ENCODE results near the gene PTRH1.
"Not testable (repeated sequence)": the region's sequence is repeated elsewhere in the genome, so short reads cannot be mapped to it uniquely, and the experiment has no call there.

The PTRH1 gene

GRCh38 chr9:127761491-127761956 lies 46.1 kb upstream of the PTRH1 start:
- Histone ChIP-seq H3K9ac (ENCODE audit: low read depth, low read length, poor library complexity, severe bottlenecking) (no peak overlapping the region), H3K4me1 (ENCODE audit: insufficient read depth, low read length, poor library complexity, severe bottlenecking) (no peaks in the 10 kb centered on the region), H3K27me3 (ENCODE audit: insufficient read depth, low read length, poor library complexity, severe bottlenecking) (no peaks in the 10 kb centered on the region), H2AFZ (ENCODE audit: low read length) (no peak overlapping the region), H3K4me3 (ENCODE audit: low read length, poor library complexity, severe bottlenecking) (no peak overlapping the region), H3K9me3 (ENCODE audit: insufficient read depth, low read depth, low read length) (no peaks in the 10 kb centered on the region), H3K9me2 (replicated peaks; ENCODE audit: low read depth, low read length) (no peaks in the 10 kb centered on the region), H3K79me2 (ENCODE audit: insufficient read depth, low read length) (peaks cover 48% of the 10 kb centered on the region), H3K4me2 (ENCODE audit: low read depth, low read length, poor library complexity, severe bottlenecking) (no peak overlapping the region), H3K36me3 (ENCODE audit: insufficient read depth, low read length) (peaks cover 40% of the 10 kb centered on the region; the same call in 1 of the 2 replicates), H3F3A (ENCODE audit: low read depth) (no peaks in the 10 kb centered on the region), H4K20me1 (ENCODE audit: insufficient read depth, low read length, poor library complexity, severe bottlenecking) (peaks cover 21% of the 10 kb centered on the region)
- TF ChIP-seq EZH2phosphoT487 (IDR thresholded peaks at IDR 0.05; ENCODE audit: borderline replicate concordance) (no peak), CTCF (conservative IDR thresholded peaks at IDR 0.05; ENCODE audit: low read length) (no peak)

- TF ChIP-seq CTCF (conservative IDR thresholded peaks at IDR 0.05; ENCODE audit: low read length) = no peak
- no peak for TF ChIP-seq EZH2phosphoT487 (IDR thresholded peaks at IDR 0.05; ENCODE audit: borderline replicate concordance)
- Histone ChIP-seq H3K79me2 (ENCODE audit: insufficient read depth, low read length) (peaks cover 44% of the 10 kb centered on the region), H3K4me2 (ENCODE audit: low read depth, low read length, poor library complexity, severe bottlenecking) (no peak overlapping the region), H4K20me1 (ENCODE audit: insufficient read depth, low read length, poor library complexity, severe bottlenecking) (peaks cover 17% of the 10 kb centered on the region), H3K4me1 (ENCODE audit: insufficient read depth, low read length, poor library complexity, severe bottlenecking) (no peaks in the 10 kb centered on the region), H3F3A (ENCODE audit: low read depth) (no peaks in the 10 kb centered on the region), H2AFZ (ENCODE audit: low read length) (no peak overlapping the region), H3K9me3 (ENCODE audit: insufficient read depth, low read depth, low read length) (no peaks in the 10 kb centered on the region), H3K9ac (ENCODE audit: low read depth, low read length, poor library complexity, severe bottlenecking) (no peak overlapping the region), H3K4me3 (ENCODE audit: low read length, poor library complexity, severe bottlenecking) (no peak overlapping the region), H3K36me3 (ENCODE audit: insufficient read depth, low read length) (peaks cover 39% of the 10 kb centered on the region; the same call in 1 of the 2 replicates), H3K9me2 (replicated peaks; ENCODE audit: low read depth, low read length) (no peaks in the 10 kb centered on the region), H3K27me3 (ENCODE audit: insufficient read depth, low read length, poor library complexity, severe bottlenecking) (no peaks in the 10 kb centered on the region)
These were observed 45.6 kb upstream of the PTRH1 start for GRCh38 chr9:127761061-127761460.

- Histone ChIP-seq H4K20me1 (ENCODE audit: insufficient read depth, low read length, poor library complexity, severe bottlenecking) (peaks cover 15% of the 10 kb centered on the region), H3K4me3 (ENCODE audit: low read length, poor library complexity, severe bottlenecking) (no peak overlapping the region), H3K4me1 (ENCODE audit: insufficient read depth, low read length, poor library complexity, severe bottlenecking) (no peaks in the 10 kb centered on the region), H3K27me3 (ENCODE audit: insufficient read depth, low read length, poor library complexity, severe bottlenecking) (no peaks in the 10 kb centered on the region), H2AFZ (ENCODE audit: low read length) (no peak overlapping the region), H3F3A (ENCODE audit: low read depth) (no peaks in the 10 kb centered on the region), H3K36me3 (ENCODE audit: insufficient read depth, low read length) (peaks cover 33% of the 10 kb centered on the region; the same call in 1 of the 2 replicates), H3K9ac (ENCODE audit: low read depth, low read length, poor library complexity, severe bottlenecking) (no peak overlapping the region), H3K4me2 (ENCODE audit: low read depth, low read length, poor library complexity, severe bottlenecking) (no peak overlapping the region), H3K9me3 (ENCODE audit: insufficient read depth, low read depth, low read length) (no peaks in the 10 kb centered on the region), H3K79me2 (ENCODE audit: insufficient read depth, low read length) (peaks cover 25% of the 10 kb centered on the region), H3K9me2 (replicated peaks; ENCODE audit: low read depth, low read length) (no peaks in the 10 kb centered on the region)
- TF ChIP-seq CTCF (conservative IDR thresholded peaks at IDR 0.05; ENCODE audit: low read length) (no peak), EZH2phosphoT487 (IDR thresholded peaks at IDR 0.05; ENCODE audit: borderline replicate concordance) (no peak)
These were observed 43.4 kb upstream of the PTRH1 start for GRCh38 chr9:127758843-127759242.

- H3K4me2 ChIP-seq (ENCODE audit: low read depth, low read length, poor library complexity, severe bottlenecking); H3K4me1 ChIP-seq (ENCODE audit: insufficient read depth, low read length, poor library complexity, severe bottlenecking); H3F3A ChIP-seq (ENCODE audit: low read depth); H3K9ac ChIP-seq (ENCODE audit: low read depth, low read length, poor library complexity, severe bottlenecking); H2AFZ ChIP-seq (ENCODE audit: low read length); H3K9me2 ChIP-seq (replicated peaks; ENCODE audit: low read depth, low read length); H3K27me3 ChIP-seq (ENCODE audit: insufficient read depth, low read length, poor library complexity, severe bottlenecking); H3K4me3 ChIP-seq (ENCODE audit: low read length, poor library complexity, severe bottlenecking); H3K79me2 ChIP-seq (ENCODE audit: insufficient read depth, low read length); H3K9me3 ChIP-seq (ENCODE audit: insufficient read depth, low read depth, low read length): not testable (repeated sequence)
- Histone ChIP-seq H4K20me1 (ENCODE audit: insufficient read depth, low read length, poor library complexity, severe bottlenecking) (peaks cover 12% of the 10 kb centered on the region), H3K36me3 (ENCODE audit: insufficient read depth, low read length) (peaks cover 36% of the 10 kb centered on the region; the same call in 1 of the 2 replicates)
These were observed 41.3 kb upstream of the PTRH1 start for GRCh38 chr9:127756776-127757175.

Data from Loucy (cell line).